GM21526 (cell line): ENCODE results near the gene PLCL1.

Source experiments
- ATAC-seq: cut with Tn5 transposase; IDR thresholded peaks from one replicate; pipeline ENCODE4 v1.9.1; 2021; ENCODE audit warnings: moderate library complexity; ENCODE audit not compliant: unreplicated experiment, low FRiP score

The PLCL1 gene

DNA sequence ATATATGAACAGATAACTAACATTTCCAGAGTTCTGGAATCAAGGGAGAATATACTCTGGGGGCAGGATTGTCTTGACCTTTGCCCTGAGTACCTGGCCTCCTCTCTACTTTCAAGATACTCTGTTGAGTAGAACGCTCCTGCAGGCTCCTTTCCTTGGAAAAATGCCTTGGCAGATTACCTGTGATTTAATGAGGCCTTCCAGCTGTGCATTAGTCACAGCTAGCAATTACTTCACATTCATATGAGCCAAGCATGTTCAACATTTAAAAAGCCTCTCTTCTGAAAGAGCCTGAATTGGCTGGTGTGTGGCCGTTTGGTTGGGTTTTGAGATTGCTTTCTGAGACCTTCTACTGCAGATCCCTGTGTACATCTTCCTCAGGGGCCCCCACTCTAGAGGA lies 142.2 kb downstream of the PLCL1 start:
- ATAC-seq = no peak

GRCh38 chr2:197947219-197947757 lies 142.9 kb downstream of the PLCL1 start:
- no peak for ATAC-seq

DNA sequence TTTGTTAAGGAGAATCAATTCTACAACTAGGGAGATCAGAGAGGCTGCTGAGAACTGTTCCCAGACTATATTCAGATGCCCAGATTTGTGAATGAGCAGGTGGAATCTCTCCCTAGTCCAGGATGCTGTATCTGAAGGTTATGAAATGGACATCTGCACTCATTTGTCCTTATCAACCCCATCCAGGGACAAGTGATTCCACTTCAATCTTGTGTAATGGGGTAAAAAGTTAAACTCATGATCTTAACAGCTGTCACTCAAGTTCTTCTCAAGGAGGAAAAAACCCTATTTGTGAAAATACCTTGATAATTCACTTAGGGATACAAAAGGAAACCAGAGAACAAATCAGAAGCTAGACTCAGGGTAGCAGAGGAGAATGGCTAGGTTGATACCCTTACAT lies 144.8 kb downstream of the PLCL1 start:
- no peak for ATAC-seq

DNA sequence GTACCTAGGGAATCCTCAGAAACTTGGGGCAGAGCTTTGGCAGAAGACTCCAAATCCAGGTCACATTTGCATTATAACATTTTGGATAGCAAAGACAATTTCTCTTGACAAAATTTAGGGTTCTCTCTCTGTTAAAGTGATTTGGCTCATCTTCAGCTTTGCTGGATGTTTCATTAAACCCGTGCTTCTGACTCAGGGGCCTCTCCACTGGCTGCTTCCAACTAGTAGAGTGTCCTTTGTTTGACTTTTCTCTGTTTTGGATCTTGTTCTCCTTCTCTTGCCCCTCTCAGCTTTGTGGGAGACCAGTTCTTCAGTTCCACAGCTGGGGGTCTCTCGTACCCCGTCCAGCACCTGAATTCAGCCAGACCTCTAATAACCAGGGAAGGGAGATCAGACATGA lies 145.6 kb downstream of the PLCL1 start:
- no peak for ATAC-seq

DNA sequence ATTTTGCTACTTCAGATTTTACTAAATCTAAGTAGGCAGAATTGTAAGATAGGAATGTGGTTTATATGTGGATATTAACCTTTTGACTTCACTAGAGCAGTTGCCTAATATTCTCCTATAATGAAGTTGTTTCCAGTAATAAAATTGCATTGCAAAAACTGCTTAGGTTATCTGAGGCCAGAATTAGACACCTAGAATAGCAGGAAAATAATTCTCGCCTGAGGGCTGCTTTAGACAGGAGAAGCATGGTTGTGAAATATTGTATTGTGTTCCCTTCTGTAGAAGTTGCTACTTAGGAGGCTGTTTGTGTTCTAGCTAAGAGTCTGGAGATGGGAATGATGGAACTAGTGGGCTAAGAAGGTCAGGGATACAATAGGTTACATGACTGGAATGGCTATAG lies 146.3 kb downstream of the PLCL1 start:
- ATAC-seq = no peak

DNA sequence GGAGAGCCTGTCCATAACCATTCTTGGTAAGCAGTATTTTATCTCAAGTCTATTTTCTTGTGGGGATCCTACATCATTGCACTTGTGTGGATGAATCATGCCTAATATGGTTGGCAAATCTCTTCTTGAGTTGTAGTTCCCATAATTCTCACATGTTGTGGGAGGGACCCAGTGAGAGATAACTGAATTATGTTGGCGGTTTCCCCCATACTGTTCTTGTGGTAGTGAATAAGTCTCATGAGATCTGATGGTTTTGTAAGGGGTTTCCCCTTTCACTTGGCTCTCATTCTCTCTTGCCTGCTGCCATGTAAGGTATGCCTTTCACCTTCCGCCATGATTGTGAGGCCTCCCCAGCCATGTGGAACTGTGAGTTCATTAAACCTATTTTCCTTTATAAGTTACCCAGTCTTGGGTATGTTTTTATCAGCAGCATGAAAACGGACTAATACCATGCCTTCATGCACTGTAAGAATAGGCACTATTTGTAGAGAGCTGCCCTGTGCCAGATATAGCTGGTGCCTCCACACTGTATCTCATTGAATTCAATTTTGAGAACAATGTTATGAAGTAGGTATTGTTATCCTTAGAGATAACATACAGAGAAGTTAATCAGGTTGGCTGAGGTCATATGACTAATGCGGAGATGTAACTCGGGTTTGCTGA lies 148.3 kb downstream of the PLCL1 start:
- ATAC-seq = no peak

DNA sequence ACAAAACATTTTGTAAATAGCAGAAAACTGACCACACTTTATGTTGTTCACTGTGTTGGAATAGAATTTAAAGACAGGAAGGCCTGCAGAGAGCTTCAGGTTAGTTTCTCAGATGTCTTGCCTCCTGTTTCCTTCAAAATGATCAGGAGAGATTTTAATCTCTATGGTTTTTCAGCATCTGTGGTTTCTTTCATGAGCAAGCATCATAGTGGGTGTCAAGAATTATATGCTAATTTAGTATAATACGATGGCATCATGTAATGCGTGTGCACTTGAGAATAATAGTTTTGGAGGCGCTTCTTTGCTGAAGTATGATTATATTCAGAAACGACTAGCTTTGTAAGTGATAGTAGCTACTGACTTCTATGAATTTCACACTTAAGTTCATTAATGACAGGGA lies 149.9 kb downstream of the PLCL1 start:
- ATAC-seq = no peak

DNA sequence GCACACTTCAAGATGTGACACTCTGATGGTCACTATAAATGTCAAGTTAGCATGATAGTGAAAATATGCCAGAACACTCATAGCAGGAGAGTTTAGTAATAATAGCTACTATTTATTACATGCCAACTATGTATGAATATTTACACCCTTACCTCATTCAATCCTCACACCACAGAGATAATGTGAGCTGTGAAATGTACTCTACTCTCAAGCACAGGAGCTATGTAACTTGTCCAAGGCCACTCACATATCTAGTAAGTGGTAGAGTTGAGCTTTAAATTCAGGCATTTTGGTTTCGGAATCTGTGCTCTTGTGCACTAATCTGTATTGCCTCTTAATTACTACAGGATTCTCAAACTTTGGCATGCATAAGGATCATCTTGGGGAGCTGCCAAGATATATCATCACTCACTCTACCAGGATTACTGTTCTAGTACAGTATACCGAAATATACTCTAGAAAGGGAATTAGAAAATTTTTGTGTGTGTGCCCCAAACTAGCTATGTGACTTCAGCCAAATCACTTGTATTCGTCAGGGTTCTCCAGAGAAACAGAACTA lies 154.3 kb downstream of the PLCL1 start:
- ATAC-seq = no peak

DNA sequence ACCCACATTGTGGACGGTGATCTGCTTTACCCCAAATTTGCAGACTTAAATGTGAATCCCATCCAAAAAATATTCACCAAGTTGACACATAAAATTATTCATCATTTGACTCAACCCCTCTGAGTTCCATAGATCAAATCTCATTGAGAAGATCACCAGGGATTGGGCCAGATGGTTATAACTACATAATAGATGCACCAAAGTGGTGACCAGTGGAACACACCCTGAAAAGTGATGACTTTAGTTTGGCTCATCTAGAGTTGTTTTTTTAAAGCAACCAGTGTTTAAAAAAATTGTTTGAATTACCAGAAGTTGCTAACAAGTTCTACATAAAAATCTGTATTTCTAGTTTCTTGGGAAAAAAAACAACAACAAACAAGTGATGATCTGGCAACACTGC lies 155.0 kb downstream of the PLCL1 start:
- ATAC-seq = no peak

GRCh38 chr2:197960786-197961185 lies 156.4 kb downstream of the PLCL1 start:
- ATAC-seq = no peak

DNA sequence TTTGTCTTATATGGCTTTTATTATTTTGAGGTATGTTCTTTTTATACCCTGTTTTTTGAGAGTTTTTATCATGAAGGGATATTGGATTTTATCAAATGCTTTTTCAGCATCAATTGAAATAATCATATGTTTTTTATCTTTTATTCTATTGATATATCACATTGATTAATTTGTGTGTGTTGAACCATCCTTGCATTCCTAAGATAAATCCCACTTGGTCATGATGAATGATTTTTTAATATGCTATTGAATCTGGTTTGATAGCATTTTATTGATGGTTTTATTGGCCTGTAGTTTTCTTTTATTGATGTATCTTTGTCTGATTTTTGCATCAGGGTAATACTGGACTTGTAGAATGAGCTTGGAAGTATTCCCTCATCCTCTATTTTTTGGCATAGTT lies 160.3 kb downstream of the PLCL1 start:
- no peak for ATAC-seq

- ATAC-seq = no peak
Observed at GRCh38 chr2:197965756-197966155, 161.4 kb downstream of the PLCL1 start.

GRCh38 chr2:197969391-197969893 lies 165.0 kb downstream of the PLCL1 start:
- ATAC-seq = no peak

DNA sequence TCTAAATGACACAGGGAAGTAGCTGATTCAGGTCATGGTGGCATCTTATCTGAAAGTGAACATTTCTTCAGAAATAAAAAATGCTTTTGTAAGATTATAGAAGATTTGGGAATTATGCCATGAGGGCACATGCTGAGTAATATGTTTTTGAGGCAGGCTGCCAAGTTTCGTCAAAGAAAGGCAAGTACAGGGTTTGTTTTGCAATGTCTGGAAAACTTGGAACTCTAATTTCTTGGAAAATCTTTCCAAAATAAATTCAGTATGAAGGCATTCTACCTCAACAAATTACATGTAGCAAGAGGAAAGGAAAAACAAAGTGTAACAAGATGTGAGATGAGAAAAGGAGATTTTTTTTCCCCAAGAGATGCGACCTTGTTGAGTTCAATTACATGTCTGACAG lies 167.7 kb downstream of the PLCL1 start:
- ATAC-seq = no peak

GRCh38 chr2:197972587-197972986 lies 168.2 kb downstream of the PLCL1 start:
- no peak for ATAC-seq

DNA sequence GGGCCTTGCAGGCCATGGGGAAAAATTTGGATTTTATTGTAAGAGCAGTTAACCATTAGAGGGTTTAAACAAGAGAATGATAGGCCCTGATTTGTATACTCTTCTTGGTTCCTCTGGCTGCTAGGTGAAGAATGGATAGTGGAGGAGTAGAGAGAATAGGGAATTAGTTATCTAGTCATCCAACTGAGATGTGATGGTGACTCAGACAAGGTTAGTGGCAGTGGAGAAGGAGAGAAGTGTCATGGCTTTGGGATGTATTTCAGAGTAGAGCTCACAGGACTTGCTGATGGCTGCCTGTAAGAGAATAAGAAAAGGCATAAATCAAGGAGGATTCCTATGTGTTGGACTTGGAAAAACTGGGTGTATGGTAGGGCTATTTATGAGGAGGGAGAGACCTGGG lies 169.4 kb downstream of the PLCL1 start:
- no peak for ATAC-seq

- no peak for ATAC-seq
Observed at GRCh38 chr2:197975931-197976519, 171.6 kb downstream of the PLCL1 start.

GRCh38 chr2:197978971-197979370 lies 174.6 kb downstream of the PLCL1 start:
- no peak for ATAC-seq

DNA sequence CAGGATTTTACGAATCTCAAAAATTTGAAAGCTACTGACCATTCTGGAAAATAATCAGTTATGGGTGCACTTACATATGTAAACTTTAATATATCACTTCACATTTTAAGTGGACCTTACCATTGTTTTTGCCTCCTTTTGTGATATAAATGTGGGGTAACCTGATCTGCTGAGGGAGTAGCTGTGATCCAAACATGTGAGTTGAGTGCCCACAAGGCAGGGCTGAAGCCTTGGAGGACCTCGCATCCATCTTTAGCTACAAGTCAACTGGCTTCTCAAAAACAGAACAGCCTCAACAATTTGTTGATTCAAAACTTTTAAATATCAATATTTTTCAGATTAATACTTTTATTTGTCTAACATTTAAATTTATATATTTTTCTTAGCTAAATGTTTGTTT lies 178.2 kb downstream of the PLCL1 start:
- no peak for ATAC-seq

- no peak for ATAC-seq
Observed at GRCh38 chr2:197985029-197985638, 180.7 kb downstream of the PLCL1 start.

DNA sequence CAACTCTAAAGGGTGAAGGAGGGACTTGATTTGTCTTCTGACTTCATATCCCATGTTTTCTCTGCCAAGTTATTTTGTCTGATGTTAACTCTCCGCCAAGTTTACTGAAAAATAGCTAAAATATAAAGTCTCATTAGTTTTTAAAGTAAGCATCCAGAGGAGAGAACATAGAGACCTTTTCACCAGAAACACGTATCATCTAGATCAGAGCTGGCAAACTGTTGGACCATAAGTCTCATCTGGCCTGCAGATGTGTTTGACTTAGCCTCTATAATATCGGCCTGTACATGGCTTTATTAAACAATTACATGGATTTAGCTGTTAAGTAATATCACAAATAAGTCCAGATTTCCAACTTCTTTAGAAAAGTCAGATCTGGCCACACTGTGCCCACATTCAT lies 182.6 kb downstream of the PLCL1 start:
- no peak for ATAC-seq
